ENCODE results near the gene SRXN1.

Gene SRXN1

GRCh38 chr20:615514-615913 lies 37.5 kb downstream of the SRXN1 start:
- no peak overlapping the region for H3K9ac ChIP-seq
- H3K4me2 ChIP-seq = peak overlapping the region in 8 of 11 experiments; percentile 7 to 61 (median 32); a peak in 11 of 22 replicates
- H3K36me3 ChIP-seq = no peaks in the 10 kb centered on the region
- peaks cover 9 to 18% (median 13%) of the 10 kb centered on the region in 11 experiments for H3K9me3 ChIP-seq (replicated peaks in 1 of 11)
- H3K27ac ChIP-seq = peak overlapping the region in 3 of 11 experiments; percentile 6 to 37 (median 31); a peak in 4 of 22 replicates
- H3K4me3 ChIP-seq = no peak overlapping the region
- 0 out of 22 replicates have a peak, but pooled peaks of 1 of the 11 experiments have one; percentile 12 for TF ChIP-seq Cebpa-rat (IDR thresholded peaks at IDR 0.05)
- peaks cover 24 to 35% (median 29%) of the 10 kb centered on the region in 11 experiments for H3K27me3 ChIP-seq
- H3K4me1 ChIP-seq = peaks cover 17 to 32% (median 22%) of the 10 kb centered on the region in 10 experiments
- peaks cover 0 to 13% (median 0%) of the 10 kb centered on the region in 11 experiments; a peak in 4 of 22 replicates for H4K20me1 ChIP-seq

GRCh38 chr20:611843-612185 lies 41.2 kb downstream of the SRXN1 start:
- no peak for TF ChIP-seq Cebpa-rat (IDR thresholded peaks at IDR 0.05)
- H3K4me3 ChIP-seq = peak overlapping the region in 4 of 10 experiments; percentile 1 to 37 (median 28); a peak in 4 of 20 replicates
- peak overlapping the region in 4 of 11 experiments; percentile 10 to 42 (median 38); a peak in 2 of 22 replicates for H3K9ac ChIP-seq
- peaks cover 17 to 36% (median 23%) of the 10 kb centered on the region in 10 experiments for H3K4me1 ChIP-seq
- H3K4me2 ChIP-seq = peak overlapping the region in 10 of 11 experiments; percentile 13 to 76 (median 61); a peak in 19 of 22 replicates
- peaks cover 0 to 13% (median 0%) of the 10 kb centered on the region in 11 experiments; a peak in 5 of 22 replicates for H4K20me1 ChIP-seq
- no peak overlapping the region for H3K27ac ChIP-seq
- peaks cover 36 to 56% (median 48%) of the 10 kb centered on the region in 11 experiments for H3K27me3 ChIP-seq
- no peaks in the 10 kb centered on the region for H3K36me3 ChIP-seq
- peaks cover 0 to under 1% (median 0%) of the 10 kb centered on the region in 11 experiments; a peak in 1 of 22 replicates for H3K9me3 ChIP-seq (replicated peaks in 1 of 11)

GRCh38 chr20:611047-611842 lies 41.8 kb downstream of the SRXN1 start:
- Histone ChIP-seq H3K9me3 (replicated peaks in 1 of 11) (no peaks in the 10 kb centered on the region), H3K27ac (no peak overlapping the region), H3K4me2 (peak overlapping the region in 10 of 11 experiments; percentile 13 to 76 (median 61); a peak in 19 of 22 replicates), H3K4me1 (peaks cover 15 to 33% (median 20%) of the 10 kb centered on the region in 10 experiments), H3K9ac (peak overlapping the region in 4 of 11 experiments; percentile 10 to 42 (median 38); a peak in 2 of 22 replicates), H3K36me3 (no peaks in the 10 kb centered on the region), H3K4me3 (peak overlapping the region in 4 of 10 experiments; percentile 1 to 37 (median 28); a peak in 4 of 20 replicates), H3K27me3 (peaks cover 36 to 56% (median 48%) of the 10 kb centered on the region in 11 experiments), H4K20me1 (peaks cover 0 to 13% (median 0%) of the 10 kb centered on the region in 11 experiments; a peak in 5 of 22 replicates)
- no peak for TF ChIP-seq Cebpa-rat (IDR thresholded peaks at IDR 0.05)

- Histone ChIP-seq H3K36me3 (no peaks in the 10 kb centered on the region), H3K4me3 (no peak within 1 kb of the TSS), H3K9me3 (replicated peaks in 1 of 11) (no peaks in the 10 kb centered on the region), H3K9ac (no peak within 1 kb of the TSS), H3K4me1 (peaks cover 8 to 26% (median 13%) of the 10 kb centered on the region in 10 experiments; a peak in 18 of 20 replicates), H3K4me2 (peak within 1 kb of the TSS in 4 of 11 experiments; percentile 61 to 76 (median 66); a peak in 5 of 22 replicates), H3K27ac (no peak within 1 kb of the TSS), H3K27me3 (peaks cover 36 to 56% (median 48%) of the 10 kb centered on the region in 11 experiments), H4K20me1 (peaks cover 0 to 13% (median 0%) of the 10 kb centered on the region in 11 experiments; a peak in 5 of 22 replicates)
- no peak for TF ChIP-seq Cebpa-rat (IDR thresholded peaks at IDR 0.05)
Measured at GRCh38 chr20:610130-611046, 42.6 kb downstream of the SRXN1 start, which contains the start of gene TCF15. Gene TCF15, minus strand, starts transcription at chr20:610309. Its CDS starts 72 bp downstream, at chr20:610237.

GRCh38 chr20:609371-609964 lies 43.5 kb downstream of the SRXN1 start:
- Histone ChIP-seq H3K27me3 (peaks cover 36 to 56% (median 48%) of the 10 kb centered on the region in 11 experiments), H3K27ac (no peak overlapping the region), H3K4me3 (no peak overlapping the region), H3K36me3 (no peaks in the 10 kb centered on the region), H3K4me2 (no peak overlapping the region), H4K20me1 (peaks cover 0 to 13% (median 0%) of the 10 kb centered on the region in 11 experiments; a peak in 5 of 22 replicates), H3K9ac (no peak overlapping the region), H3K4me1 (peaks cover 6 to 26% (median 11%) of the 10 kb centered on the region in 10 experiments; a peak in 16 of 20 replicates), H3K9me3 (replicated peaks in 1 of 11) (no peaks in the 10 kb centered on the region)
- no peak for TF ChIP-seq Cebpa-rat (IDR thresholded peaks at IDR 0.05)

GRCh38 chr20:608970-609369 lies 44.0 kb downstream of the SRXN1 start:
- Histone ChIP-seq H3K9me3 (replicated peaks in 1 of 11) (no peaks in the 10 kb centered on the region), H3K4me3 (no peak overlapping the region), H3K4me1 (peaks cover 6 to 26% (median 11%) of the 10 kb centered on the region in 10 experiments; a peak in 16 of 20 replicates), H4K20me1 (peaks cover 0 to 13% (median 0%) of the 10 kb centered on the region in 11 experiments; a peak in 5 of 22 replicates), H3K27me3 (peaks cover 36 to 56% (median 48%) of the 10 kb centered on the region in 11 experiments), H3K27ac (no peak overlapping the region), H3K4me2 (no peak overlapping the region), H3K36me3 (no peaks in the 10 kb centered on the region), H3K9ac (no peak overlapping the region)
- no peak for TF ChIP-seq Cebpa-rat (IDR thresholded peaks at IDR 0.05)

- peak overlapping the region in 5 of 11 experiments; percentile 3 to 23 (median 9); a peak in 4 of 22 replicates for H3K4me2 ChIP-seq
- TF ChIP-seq Cebpa-rat (IDR thresholded peaks at IDR 0.05) = no peak
Measured at GRCh38 chr20:607476-607875, 45.5 kb downstream of the SRXN1 start.

GRCh38 chr20:605237-605636 lies 47.8 kb downstream of the SRXN1 start:
- peaks cover 0 to 19% (median 4%) of the 10 kb centered on the region in 10 experiments; a peak in 7 of 20 replicates for H3K4me1 ChIP-seq
- no peaks in the 10 kb centered on the region for H3K36me3 ChIP-seq
- H3K9me3 ChIP-seq (replicated peaks in 1 of 11) = no peaks in the 10 kb centered on the region
- TF ChIP-seq Cebpa-rat (IDR thresholded peaks at IDR 0.05) = no peak
- no peak overlapping the region for H3K9ac ChIP-seq
- peaks cover 9 to 19% (median 15%) of the 10 kb centered on the region in 11 experiments for H3K27me3 ChIP-seq
- no peak overlapping the region for H3K4me3 ChIP-seq
- H4K20me1 ChIP-seq = peaks cover 0 to 7% (median 0%) of the 10 kb centered on the region in 11 experiments; a peak in 5 of 22 replicates
- H3K4me2 ChIP-seq = no peak overlapping the region
- no peak overlapping the region for H3K27ac ChIP-seq

More at GRCh38 chr20:607476-607875, 45.5 kb downstream of the SRXN1 start:
- Histone ChIP-seq H3K9ac (no peak overlapping the region), H3K27ac (no peak overlapping the region), H3K9me3 (replicated peaks in 1 of 11) (no peaks in the 10 kb centered on the region), H4K20me1 (peaks cover 0 to 13% (median 0%) of the 10 kb centered on the region in 11 experiments; a peak in 6 of 22 replicates), H3K4me1 (peaks cover 6 to 27% (median 13%) of the 10 kb centered on the region in 10 experiments; a peak in 16 of 20 replicates), H3K36me3 (no peaks in the 10 kb centered on the region), H3K4me3 (no peak overlapping the region), H3K27me3 (peaks cover 31 to 41% (median 38%) of the 10 kb centered on the region in 11 experiments)

Data from BLaER1 treated with 17β-estradiol and CSF1 and Interleukin-3, amounts not matched to agents 10 nM and 100 nM (cell line).